ENCODE measurements around the gene SP110. TPM values are rescaled to one million over a fixed set of nuclear protein-coding genes. Genes with fewer than 3 reads are reported as not detected.

The SP110 gene
- total and polyA plus RNA-seq, 2 donors (not counting 3 experiments of a cell fraction or from before 2014, with no cell fraction given), result 10.2 to 10.7 TPM

GRCh38 chr2:230155359-230155758 lies 64.4 kb downstream of the SP110 start:
- no peak for FAIRE-seq
- POLR2A ChIA-PET, result no interaction called here
- intact Hi-C loops (cut with micrococcal nuclease), result no loop called here

More at GRCh38 chr2:230155359-230155758, 64.4 kb downstream of the SP110 start:
- Histone ChIP-seq H3K36me3 (ENCODE audit: control insufficient read depth in 2 of 2, extremely low read depth in 1 of 2, insufficient read depth in 2 of 2, low read length in 2 of 2) (no peaks in the 10 kb centered on the region), H3K9me1 (replicated peaks; ENCODE audit: control insufficient read depth, extremely low read depth, insufficient read depth, low read length) (no peaks in the 10 kb centered on the region), H3K79me2 (ENCODE audit: control insufficient read depth, insufficient read depth, low read length) (no peaks in the 10 kb centered on the region), H2AFZ (ENCODE audit: low read depth, low read length) (no peak overlapping the region), H3K27ac (ENCODE audit: insufficient read depth, low read depth, low read length) (no peak overlapping the region), H3K4me2 (ENCODE audit: insufficient read depth, low read length) (no peak overlapping the region), H3K4me1 (ENCODE audit: control insufficient read depth, extremely low read depth, insufficient read depth, low read length) (no peaks in the 10 kb centered on the region), H3K4me3 (replicated peaks in 1 of 3; ENCODE audit: insufficient read depth in 1 of 3, low read depth in 1 of 3, low read length in 3 of 3) (no peak overlapping the region), H3K9me3 (replicated peaks; ENCODE audit: control insufficient read depth, insufficient read depth, low read length) (no peaks in the 10 kb centered on the region), H4K20me1 (replicated peaks; ENCODE audit: control insufficient read depth, extremely low read depth, insufficient read depth, low read length) (no peaks in the 10 kb centered on the region), H3K27me3 (ENCODE audit: control insufficient read depth in 2 of 2, insufficient read depth in 2 of 2, low read length in 2 of 2) (peaks cover 0 to 4% of the 10 kb centered on the region in 2 experiments), H3K9ac (replicated peaks; ENCODE audit: extremely low read depth, insufficient read depth, low read length) (no peak overlapping the region)
- dilution Hi-C loops (cut with MboI; ENCODE audit: extremely low pct_ligation_motif_present, low sequenced_read_pairs), result no loop called here
- BruUV-seq (replicated peaks), result no TSS peak
- CTCF ChIA-PET, result interaction anchor here (1.2 kb wide), 1 partner anchor 89 kb away, joined by 3 read pairs; no protein-coding TSS in a partner anchor
- DNase-seq (ENCODE audit: low read depth, low spot score), result no peak
- no peak for TF ChIP-seq GATA2 (IDR thresholded peaks at IDR 0.05; ENCODE audit: insufficient read depth, insufficient read length, low read depth, low read length)
- TF ChIP-seq MYC (IDR thresholded peaks at IDR 0.05; ENCODE audit: low read depth, low read length), result no peak
- TF ChIP-seq FOS (IDR thresholded peaks at IDR 0.05; ENCODE audit: borderline replicate concordance, insufficient read depth, low read length), result no peak
- TF ChIP-seq CTCF (IDR thresholded peaks at IDR 0.05; ENCODE audit: extremely low read depth in 1 of 2, insufficient read depth in 1 of 2, low read depth in 1 of 2, low read length in 2 of 2), result no peak
- TF ChIP-seq EZH2 (IDR thresholded peaks at IDR 0.05; ENCODE audit: borderline replicate concordance, low read depth, low read length, severe bottlenecking), result no peak
- no peak for TF ChIP-seq POLR2A (IDR thresholded peaks at IDR 0.05; ENCODE audit: low read depth, low read length)
- TF ChIP-seq JUN (IDR thresholded peaks at IDR 0.05; ENCODE audit: borderline replicate concordance, insufficient read depth, insufficient read length, low read depth), result no peak
- no peak for TF ChIP-seq POLR2AphosphoS5 (IDR thresholded peaks at IDR 0.05; ENCODE audit: insufficient read depth, low read depth, low read length)
- TF ChIP-seq MAX (IDR thresholded peaks at IDR 0.05; ENCODE audit: insufficient read depth, insufficient read length), result no peak
